Fibroblast of skin of left biceps (primary cell): Measurements from ENCODE around the gene NCOA7.
"Not testable (repeated sequence)": the region's sequence is repeated elsewhere in the genome, so short reads cannot be mapped to it uniquely, and the experiment has no call there.

ENCODE experiments used
- DNase-seq, 2 experiments: peaks; one replicate each; pipeline ENCODE4 v3.0.0-alpha.2; 2013; ENCODE audit warnings: low read depth in 2 of 2

The NCOA7 gene

GRCh38 chr6:125918681-125919566, 128.2 kb downstream of the NCOA7 start:
- DNase-seq, result no peak

- DNase-seq, result no peak
Measured at GRCh38 chr6:125919618-125920017, 128.9 kb downstream of the NCOA7 start.

GRCh38 chr6:125922322-125922860, 131.6 kb downstream of the NCOA7 start:
- DNase-seq, result no peak

- no peak for DNase-seq
Measured at GRCh38 chr6:125923366-125923877, 132.7 kb downstream of the NCOA7 start.

GRCh38 chr6:125924169-125924568, 133.4 kb downstream of the NCOA7 start:
- no peak for DNase-seq

GRCh38 chr6:125924697-125925358, 134.1 kb downstream of the NCOA7 start:
- DNase-seq, result no peak

GRCh38 chr6:125926711-125927110, 136.0 kb downstream of the NCOA7 start:
- DNase-seq, result no peak

GRCh38 chr6:125927761-125928160, 137.0 kb downstream of the NCOA7 start:
- no peak for DNase-seq

- no peak for DNase-seq
Measured at GRCh38 chr6:125930765-125931418, 140.1 kb downstream of the NCOA7 start.

GRCh38 chr6:125931733-125932450, 141.1 kb downstream of the NCOA7 start:
- DNase-seq, result no peak

- no peak for DNase-seq
Measured at GRCh38 chr6:125932451-125932795, 141.7 kb downstream of the NCOA7 start.

- not testable (repeated sequence) for DNase-seq
Measured at GRCh38 chr6:125935520-125935919, 144.8 kb downstream of the NCOA7 start.

GRCh38 chr6:125939026-125939425, 148.3 kb downstream of the NCOA7 start:
- no peak for DNase-seq

GRCh38 chr6:125939791-125940190, 149.0 kb downstream of the NCOA7 start:
- no peak for DNase-seq

- no peak for DNase-seq
Measured at GRCh38 chr6:125940247-125941041, 149.7 kb downstream of the NCOA7 start.

GRCh38 chr6:125942672-125943527, 152.1 kb downstream of the NCOA7 start:
- DNase-seq, result no peak

GRCh38 chr6:125943528-125944433, 153.0 kb downstream of the NCOA7 start:
- no peak for DNase-seq

- DNase-seq, result no peak
Measured at GRCh38 chr6:125944434-125944816, 153.7 kb downstream of the NCOA7 start.

- DNase-seq, result no peak
Measured at GRCh38 chr6:125944896-125945295, 154.1 kb downstream of the NCOA7 start.
